GM04503 (cell line): ENCODE results near the gene AGBL5.

Experiments used
- DNase-seq: peaks from one replicate; pipeline ENCODE4 v3.0.0-alpha.2; 2012; ENCODE audit warnings: low read depth

AGBL5 gene, protein sequence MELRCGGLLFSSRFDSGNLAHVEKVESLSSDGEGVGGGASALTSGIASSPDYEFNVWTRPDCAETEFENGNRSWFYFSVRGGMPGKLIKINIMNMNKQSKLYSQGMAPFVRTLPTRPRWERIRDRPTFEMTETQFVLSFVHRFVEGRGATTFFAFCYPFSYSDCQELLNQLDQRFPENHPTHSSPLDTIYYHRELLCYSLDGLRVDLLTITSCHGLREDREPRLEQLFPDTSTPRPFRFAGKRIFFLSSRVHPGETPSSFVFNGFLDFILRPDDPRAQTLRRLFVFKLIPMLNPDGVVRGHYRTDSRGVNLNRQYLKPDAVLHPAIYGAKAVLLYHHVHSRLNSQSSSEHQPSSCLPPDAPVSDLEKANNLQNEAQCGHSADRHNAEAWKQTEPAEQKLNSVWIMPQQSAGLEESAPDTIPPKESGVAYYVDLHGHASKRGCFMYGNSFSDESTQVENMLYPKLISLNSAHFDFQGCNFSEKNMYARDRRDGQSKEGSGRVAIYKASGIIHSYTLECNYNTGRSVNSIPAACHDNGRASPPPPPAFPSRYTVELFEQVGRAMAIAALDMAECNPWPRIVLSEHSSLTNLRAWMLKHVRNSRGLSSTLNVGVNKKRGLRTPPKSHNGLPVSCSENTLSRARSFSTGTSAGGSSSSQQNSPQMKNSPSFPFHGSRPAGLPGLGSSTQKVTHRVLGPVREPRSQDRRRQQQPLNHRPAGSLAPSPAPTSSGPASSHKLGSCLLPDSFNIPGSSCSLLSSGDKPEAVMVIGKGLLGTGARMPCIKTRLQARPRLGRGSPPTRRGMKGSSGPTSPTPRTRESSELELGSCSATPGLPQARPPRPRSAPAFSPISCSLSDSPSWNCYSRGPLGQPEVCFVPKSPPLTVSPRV

DNA sequence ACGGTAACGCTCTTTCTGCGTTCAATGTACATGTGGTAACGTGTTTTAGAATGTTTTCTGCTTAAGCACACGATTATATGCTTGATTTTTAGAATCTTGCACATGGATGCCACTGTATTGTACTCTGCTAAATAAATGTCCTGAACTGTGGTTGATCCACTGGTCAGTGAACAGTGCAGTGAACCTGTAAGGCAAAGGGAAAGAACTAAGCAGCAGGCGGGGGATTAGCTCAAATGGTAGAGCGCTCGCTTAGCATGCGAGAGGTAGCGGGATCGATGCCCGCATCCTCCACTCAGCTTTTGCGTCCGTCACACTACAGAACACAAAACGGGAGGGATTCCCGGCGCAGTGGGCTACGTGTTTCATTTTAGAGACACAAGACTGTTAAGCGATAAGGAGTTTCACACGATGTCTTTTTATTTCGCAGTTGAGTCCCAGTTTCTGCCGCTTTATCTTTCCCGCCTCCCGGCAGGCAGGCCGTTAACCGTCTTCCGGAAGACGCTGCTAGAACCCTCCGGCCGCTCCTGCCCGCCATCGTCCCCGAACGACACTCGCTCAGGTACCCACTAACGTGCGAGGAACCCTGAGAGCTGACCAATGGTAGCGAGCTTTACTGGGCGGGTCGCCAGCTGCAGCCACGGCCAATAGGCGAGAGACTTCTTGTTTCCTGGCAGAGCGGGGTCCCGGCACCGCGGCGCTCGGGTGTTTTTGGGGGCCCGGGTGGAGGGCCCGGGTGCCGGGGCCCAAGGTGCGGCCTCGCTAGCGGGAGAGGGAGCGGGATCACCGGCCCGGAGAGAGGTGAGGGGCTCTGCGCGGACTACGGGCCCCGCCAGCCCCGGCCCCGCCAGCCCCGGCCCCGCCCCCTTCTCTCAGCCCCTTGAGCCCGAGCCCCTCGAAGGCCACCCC lies at the start of gene AGBL5:
AGBL5 (plus strand) TSS at position 673 of the 906 bp plus-strand sequence. CDS start 1,291 bp downstream, outside the sequence.
- peak; percentile 84 for DNase-seq

DNA sequence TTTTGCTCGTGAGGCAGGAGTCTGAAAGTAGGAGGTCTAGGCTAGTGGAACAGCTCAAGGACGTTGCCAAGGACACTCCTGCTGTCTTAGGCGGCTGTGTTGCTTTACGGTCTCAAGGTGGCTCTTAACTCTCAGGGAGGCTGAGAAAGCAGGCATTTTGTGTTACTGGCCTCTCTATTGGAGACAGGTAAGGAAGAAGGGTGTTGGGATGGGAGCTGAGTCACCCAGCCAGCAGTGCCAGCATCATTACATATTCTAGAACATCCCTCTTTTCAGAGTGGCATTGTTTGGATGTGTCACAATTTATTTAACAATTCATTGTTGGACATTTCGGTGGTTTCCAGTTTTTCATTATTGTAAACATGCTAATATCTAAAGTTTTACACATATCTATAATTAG lies 49.5 kb upstream of the AGBL5 start:
- no peak for DNase-seq

DNA sequence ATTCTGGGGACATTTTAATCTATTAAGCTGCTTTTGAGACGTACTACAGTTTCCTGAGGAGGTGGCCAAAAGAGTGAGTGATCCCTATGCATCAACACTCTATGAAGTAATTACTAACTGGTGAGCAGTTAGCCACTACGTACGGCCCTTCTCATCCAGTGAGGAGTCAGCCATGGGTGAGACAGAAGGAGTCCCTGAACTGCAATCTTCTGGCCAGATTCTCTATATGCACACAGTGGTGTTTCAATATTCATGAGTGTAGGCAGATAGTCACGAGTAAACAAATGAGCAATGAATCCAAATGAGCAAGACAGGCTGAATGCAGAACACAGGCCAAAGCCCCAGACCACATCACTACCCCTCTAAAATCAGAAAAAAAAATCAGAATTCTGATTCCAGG lies 48.5 kb upstream of the AGBL5 start:
- DNase-seq = no peak

DNA sequence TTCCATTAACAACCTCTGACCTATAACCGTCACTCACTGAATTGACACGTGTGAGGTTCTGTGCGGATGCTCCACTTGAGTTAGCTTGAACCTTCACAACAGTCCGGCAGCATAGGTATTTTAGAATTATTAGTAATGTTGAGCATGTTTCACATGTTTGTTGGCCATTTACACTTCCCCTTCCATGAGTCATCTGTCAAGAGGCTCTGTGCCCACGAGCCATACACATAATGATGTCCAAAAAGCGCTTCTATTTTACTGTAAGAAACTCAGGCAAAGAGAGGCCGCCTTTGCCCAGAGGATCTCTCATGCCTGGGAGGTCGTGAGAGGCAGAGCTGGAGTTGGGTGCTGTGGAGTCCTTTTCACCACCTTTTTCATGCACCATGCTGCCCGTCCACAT lies 47.6 kb upstream of the AGBL5 start:
- no peak for DNase-seq

DNA sequence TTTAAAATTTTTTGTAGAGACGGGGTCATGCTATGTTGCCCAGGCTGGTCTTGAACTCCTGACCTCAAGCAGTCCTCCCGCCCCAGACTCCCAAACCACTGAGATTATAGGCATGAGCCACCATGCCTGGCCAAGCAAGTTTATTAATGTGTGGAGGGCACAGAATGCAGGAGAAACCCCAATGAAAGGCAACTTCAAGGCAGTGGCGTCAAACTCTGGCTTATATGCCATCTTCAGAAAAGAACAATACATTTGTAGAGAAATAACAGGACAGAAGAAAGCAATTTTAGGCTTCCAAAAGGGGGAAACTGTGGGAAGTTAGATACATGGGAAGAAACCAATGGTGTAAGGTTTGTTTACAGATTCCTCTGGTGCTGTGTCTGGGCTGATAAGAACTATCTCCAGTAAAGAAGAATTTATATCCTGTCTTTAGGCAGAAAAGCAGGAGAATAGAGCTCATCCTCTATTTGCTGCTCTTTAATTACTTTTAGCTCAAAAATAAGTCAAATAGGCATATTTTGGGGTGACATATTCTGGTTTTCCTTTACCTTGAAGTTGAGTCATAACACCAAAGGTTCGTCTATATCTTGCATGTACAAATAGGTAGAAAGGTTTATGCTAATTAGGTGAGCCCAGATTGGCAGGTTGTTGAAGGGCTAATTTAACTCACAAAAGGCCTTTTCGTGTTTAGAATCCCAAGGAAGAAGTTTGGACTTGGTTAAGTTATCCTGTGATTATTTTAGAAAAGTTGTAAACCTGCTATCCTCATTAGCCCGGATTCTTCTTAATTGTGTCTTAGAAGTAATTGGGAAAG lies 44.7 kb upstream of the AGBL5 start:
- no peak for DNase-seq

DNA sequence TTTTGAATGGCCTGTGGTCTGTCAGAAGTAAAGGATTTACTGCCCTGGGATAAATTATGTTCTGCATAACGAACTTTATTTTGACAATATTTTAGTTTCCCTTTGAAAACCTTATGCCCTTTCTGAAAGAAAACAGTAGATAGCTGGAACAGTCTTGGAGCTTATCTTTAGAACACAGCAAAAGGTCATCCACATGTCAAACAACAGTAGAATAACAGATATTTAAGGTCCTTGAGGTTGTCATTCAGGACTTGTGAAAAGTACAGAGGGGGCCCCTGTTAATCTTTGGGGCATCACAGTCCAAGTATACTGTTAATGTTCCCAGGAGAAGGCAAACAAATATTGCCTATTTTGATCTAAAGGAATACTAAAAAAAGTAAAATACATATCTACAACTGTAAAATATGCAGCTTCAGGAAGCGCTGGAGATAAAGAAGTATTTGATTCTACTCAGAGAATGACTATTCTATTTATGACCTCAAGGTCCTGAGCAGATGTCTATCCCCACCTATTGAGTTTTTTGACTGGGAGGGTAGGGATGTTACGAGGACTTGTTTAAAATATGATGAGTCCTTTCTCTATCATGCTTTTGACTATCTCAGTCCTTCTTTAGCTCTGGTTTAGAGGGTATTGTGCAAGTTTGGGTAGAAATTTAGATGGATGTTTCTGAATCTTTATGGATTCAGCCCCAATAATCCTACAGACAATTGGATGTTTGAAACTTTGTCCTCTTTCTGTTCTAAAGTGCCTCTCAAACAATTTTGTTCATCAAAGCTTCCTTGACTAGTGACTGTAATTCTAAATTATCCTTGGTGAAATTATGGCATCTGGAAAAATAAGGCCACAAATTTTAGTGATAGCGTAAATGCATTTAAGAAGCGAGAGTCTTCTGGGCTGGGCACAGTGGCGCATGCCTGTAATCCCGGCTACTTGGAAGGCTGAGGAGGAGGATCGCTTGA lies 43.8 kb upstream of the AGBL5 start:
- DNase-seq = no peak

DNA sequence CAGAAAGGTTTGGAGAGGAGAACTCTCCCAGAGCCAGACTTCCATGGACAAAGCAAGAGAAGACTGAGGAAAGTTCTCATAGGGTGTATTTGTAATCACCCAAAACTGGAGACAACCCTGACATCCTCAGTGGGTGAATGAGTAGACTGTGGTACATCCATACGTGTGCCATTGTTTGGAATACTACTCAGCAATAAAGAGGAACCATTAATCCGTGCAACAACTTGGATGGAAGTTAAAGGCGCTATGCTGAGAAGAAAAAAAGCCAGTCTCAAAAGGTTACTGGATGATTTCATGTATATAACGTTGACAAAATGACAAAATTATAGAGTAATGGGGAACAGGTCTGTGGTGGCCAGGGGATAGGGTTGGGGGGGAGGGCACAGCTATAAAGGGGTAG lies 42.8 kb upstream of the AGBL5 start:
- no peak for DNase-seq

DNA sequence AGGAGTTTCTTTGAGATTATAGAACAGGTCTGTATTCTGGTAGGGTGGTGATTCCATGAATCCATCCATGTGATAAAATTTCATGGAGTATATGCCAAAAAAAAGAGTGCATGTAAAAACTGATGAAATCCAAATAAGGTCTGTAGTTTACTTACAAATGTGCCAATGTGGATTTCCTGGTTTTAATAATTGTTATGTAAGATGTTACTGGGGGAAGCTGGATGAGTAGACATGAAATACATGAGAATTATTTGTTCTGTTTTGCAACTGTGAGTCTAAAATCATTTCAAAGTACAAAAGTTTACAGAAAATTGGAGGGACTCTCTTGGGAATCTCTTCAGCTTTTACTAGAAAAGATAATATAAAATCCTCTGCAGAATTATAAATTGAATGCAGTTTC lies 42.4 kb upstream of the AGBL5 start:
- no peak for DNase-seq

DNA sequence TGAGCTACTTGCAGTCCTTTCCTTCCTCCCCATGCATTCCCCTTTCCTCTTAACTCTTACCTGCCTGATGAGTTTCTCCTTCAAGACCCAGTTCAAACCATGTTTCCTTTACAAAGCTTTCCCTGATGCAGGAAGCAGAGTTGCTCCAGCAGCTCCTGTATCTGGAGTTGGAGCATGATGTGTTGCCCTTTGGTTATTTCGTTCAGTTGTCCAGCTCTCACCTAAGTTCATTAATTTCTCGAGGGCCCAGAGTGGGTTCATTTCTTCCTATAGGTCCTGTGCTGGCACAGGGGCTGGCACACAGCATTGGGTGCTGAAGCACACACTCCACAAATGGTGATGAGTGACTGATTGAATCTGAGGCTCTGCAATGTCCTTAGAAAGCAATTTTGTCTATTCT lies 41.8 kb upstream of the AGBL5 start:
- DNase-seq = no peak

DNA sequence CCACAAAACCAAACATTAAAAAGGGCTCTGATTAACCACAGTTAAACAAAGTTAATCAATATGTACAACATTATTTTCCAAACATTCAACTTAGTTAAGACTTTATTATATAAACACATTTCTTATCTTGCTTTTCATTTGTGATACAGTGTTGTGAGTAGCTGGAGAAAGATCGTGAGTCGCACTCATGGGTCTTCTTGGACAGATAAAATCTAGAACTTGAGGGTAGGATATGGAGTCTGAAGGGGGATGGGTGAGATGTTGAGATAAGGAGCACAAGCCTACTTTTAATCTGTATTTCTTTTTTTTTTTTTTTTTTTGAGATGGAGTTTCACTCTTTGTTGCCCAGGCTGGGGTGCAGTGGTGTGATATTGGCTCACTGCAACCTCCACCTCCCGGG lies 41.3 kb upstream of the AGBL5 start:
- DNase-seq = no peak

DNA sequence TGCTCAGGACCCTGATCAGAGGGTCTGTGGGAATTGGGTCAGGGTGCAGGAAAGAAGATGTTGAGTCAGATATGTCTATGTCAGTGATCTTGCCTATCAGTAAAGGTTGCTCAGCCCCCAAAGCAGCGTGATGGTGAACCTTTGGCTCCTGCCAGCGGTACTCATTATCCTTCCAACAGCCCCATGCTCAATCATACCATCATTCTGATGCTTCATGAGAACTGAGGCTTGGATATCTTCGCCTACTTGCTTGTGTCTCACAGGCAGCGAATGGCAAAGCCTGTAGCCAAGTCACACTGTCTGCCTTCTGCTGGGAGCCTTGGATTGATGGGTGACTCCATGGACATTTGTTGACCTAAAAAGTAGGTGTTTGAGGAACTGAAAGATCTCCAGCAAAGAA lies 37.7 kb upstream of the AGBL5 start:
- no peak for DNase-seq

DNA sequence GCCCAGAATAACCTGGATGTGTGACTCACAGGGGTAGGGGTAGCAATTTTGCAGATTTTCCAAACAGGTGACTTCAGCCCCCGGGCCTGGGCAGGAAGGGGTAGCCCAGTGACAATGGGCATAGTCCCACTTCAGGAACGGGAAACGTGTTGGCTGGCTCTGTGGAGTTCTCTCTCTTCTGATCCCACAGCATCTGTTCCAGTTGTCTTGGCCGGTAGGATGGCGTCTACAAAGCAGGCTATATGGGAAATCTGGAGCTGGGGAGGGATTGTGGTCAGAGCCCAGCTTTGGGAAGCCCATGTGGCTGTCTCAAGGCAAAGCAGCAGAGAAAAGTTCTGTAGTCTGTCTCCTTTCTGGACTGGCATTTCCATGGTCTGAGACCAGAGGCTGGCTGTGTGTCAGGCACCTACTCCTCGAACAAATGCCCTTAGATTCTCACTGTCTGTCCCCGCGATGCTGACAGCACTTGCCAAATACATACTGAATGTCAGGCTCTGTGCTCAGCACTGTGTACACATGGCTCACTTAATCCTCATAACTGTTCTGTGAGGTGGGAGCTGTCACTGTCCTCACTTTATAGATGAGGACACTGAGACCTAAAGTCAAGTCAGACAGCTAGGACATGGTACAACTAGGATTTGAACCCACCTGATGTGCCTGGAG lies 36.6 kb upstream of the AGBL5 start:
- no peak for DNase-seq

DNA sequence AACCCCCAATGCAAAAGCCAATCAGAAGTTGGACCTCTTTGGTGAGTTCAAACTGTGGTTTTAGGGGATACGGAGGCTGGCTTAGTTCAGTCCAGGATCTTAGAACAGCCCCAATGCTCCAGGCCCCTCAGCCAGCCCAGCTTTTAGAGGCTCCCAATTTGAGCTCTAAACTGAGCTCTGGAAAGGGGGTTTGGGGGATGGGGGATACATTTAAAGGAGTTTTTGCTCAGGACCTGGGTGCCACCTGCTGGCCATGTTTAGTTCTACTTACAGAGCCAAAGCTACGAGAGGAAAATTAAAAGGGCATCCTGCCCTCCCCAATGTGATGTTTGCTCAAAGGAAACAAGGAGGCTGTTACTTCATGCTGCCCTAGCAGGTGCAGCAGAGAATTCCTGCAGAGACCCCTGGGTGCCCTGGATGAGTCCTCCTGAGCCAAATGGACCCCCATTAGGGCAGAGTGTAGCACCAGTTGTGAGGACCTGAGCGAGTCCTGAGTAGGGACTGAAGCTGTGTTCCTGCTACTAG lies 34.6 kb upstream of the AGBL5 start:
- DNase-seq = peak; percentile 21

DNA sequence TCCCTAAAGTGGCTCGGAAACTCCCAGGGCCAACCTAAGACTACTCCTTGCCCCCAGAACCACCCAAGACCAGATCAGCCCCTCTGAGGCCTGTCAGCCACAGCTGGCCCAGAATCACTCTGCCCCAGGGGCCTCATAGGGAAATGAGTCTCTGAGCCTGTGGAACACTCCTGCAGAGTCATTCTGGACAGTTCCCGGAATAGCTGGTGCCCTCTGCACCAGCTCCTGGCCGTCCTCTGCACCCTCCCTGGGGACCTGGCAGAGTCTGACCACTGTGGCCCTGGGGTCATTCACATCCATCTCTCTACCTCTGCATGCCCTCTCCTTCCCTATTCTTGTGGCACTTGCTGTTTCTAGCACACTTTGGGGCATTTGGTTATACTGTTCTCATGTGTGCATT lies 33.3 kb upstream of the AGBL5 start:
- DNase-seq = no peak

DNA sequence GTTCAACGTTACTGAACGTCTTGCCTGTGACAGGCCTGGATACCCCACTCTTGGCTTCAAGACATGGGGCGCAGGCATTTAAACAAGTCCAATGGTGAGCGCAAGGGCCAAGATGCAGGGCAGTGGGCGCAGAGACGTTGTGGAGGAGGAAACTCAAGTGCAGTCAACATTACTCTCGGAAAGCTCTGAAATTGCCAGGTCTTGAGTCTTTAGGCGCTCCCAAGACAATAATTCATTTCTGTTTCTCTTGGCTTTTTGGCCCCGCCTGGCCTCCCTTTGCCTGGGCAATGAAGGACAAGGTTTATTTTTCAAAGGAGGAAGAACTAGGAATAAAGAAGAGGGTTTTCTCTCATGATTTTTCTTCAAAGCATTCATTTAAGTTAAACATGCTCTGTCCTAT lies 32.0 kb upstream of the AGBL5 start:
- no peak for DNase-seq

DNA sequence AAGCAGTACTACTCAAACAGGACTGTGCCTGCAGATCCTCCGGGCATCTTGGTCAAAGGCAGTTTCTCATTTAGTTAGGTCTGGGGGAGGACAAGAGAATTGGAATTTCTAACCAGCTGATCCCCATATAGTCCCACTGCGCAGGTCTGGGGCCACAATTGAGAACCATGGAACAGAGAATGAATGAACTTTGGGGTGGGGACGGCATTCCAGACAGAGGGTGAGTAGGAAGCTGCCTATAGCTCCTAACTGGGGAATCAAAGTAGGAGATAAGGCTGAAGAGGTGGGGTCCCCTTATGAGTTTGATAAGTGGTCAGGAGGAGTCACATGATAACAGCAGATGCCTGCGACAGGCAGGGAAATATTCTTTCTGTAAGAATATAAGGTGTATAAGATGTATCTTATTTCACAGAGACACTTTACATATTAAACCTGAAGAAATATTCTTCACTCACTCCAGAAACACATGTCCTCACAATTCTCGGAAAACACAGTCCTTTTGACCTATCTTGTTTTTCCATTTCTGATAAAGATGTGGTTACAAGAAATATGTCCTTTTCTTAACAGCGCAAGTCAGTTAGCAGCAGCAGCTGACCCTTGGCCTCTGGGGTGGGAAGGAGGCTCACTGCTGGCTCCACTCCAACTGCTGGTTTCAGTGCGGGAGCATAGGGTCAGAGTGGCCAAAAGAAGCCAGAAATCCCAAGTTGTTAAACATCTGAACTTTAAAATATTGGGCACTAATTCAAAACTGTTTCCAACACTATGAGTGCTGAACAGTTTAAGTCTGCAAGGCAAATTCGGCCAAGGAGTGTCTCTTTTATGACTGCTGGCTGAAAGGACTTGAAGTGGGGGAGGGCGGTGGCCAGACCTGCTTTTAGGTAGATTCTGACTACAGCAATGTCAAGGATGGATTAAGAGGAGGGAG lies 31.3 kb upstream of the AGBL5 start:
- no peak for DNase-seq

DNA sequence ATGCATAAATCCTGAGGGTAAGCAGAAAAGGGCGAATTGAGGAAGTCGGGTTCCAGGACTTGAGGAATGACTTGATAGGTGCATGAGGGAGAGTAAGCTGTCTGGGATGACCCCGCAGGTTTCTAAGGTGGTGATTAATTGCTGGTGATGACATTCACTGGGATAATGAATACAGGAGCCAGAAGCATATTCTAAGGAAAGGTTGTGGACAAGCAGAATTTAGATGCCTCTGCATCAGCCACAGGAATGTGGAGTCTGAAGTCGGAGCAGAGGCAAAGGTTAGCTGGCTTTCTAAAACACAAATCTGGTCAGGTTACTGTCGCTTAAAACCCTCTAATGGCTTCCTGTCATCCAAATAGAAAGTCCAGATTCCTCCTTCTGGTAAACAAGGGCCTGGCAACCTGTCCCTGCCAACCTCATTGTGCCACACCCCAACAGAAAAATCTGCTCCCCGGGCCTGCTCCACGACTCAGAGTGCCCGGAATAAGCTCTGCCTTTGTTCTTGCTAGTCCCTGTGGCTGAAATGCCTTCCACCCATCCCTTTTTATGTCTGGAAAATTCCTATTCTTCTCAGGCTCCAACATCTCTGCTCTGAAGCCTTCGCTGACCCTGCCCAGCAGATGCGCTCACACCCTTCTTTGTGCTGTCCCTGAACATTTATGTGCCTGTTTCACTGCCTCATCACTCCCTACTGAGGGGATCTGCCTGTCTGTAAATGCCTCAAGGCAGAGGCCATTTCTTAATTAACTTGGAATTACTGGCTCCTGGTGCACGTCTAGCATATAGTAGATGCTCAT lies 30.0 kb upstream of the AGBL5 start:
- no peak for DNase-seq
